GM18507 (cell line): ENCODE results near the gene EDEM1.

ENCODE experiments used
- DNase-seq: peaks from one replicate; pipeline ENCODE4 v3.0.0; 2011; ENCODE audit warnings: low read depth; ENCODE audit not compliant: insufficient read length; ENCODE audit errors: extremely low spot score
- FAIRE-seq: peaks from 2 replicates; lab custom pipeline; 2011; peaks lifted over from hg19 to GRCh38; lab: Jason Lieb, UNC

Gene EDEM1

DNA sequence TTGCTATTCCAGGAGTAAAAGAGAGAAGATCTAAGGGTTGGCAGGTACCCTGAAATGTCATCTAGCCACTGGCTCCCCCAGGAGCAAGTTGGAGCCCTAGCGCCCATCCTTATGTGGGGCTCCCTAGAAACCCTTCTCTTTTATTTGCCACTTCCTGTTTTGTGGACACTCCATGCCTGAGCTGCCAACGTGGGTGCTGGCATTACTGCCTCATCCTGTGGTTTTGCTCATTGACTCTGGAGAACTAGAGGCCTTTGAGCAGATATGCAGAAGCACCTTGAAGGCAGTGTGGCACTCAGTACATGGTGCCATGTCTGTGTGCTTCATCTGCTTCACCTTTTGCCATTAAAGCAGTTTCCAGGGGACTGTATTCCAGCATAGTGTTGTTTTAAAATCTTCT lies 8.1 kb downstream of the EDEM1 start:
- FAIRE-seq (no peak), DNase-seq (no peak)

- DNase-seq (no peak), FAIRE-seq (no peak)
Measured at GRCh38 chr3:5197022-5197421, 9.5 kb downstream of the EDEM1 start.

DNA sequence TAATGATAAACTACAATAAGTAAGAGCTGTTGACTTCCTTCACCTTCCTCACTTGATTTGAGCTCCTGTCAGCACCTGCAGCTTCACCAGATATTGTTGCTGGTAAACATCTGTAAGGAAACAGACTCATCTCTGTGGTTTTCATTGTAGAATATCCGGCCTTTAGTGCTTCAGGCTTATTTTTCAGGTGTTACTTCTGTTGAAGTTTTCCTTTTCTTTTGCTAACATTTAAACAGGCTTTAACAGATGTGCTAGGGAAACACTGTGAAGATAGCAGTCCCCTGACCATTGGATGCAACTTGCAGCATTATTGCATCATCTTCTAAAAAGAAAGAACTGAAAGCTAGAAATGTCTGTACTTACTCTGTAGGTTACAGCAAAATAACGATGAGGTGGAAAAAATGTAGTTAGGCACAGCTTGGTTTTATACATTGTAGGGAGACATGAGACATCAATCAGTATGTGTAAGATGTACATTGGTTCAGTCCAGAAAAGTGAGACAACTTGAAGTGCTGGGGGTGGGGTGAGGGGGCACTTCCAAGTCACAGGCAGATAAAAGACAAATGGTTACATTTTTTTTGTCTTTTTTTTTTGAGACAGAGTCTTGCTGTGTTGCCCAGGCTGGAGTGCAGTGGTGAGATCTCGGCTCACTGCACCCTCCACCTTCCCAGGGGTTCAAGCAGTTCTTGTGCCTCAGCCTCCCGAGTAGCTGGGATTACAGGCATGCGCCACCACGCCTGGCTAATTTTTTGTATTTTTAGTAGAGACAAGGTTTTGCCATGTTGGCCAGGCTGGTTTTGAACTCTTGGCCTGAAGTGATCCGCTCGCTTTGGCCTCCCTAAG lies 10.2 kb downstream of the EDEM1 start:
- FAIRE-seq (peak; percentile 89), DNase-seq (no peak)

GRCh38 chr3:5198313-5198677 lies 10.8 kb downstream of the EDEM1 start:
- FAIRE-seq (peak; percentile 31), DNase-seq (no peak)

DNA sequence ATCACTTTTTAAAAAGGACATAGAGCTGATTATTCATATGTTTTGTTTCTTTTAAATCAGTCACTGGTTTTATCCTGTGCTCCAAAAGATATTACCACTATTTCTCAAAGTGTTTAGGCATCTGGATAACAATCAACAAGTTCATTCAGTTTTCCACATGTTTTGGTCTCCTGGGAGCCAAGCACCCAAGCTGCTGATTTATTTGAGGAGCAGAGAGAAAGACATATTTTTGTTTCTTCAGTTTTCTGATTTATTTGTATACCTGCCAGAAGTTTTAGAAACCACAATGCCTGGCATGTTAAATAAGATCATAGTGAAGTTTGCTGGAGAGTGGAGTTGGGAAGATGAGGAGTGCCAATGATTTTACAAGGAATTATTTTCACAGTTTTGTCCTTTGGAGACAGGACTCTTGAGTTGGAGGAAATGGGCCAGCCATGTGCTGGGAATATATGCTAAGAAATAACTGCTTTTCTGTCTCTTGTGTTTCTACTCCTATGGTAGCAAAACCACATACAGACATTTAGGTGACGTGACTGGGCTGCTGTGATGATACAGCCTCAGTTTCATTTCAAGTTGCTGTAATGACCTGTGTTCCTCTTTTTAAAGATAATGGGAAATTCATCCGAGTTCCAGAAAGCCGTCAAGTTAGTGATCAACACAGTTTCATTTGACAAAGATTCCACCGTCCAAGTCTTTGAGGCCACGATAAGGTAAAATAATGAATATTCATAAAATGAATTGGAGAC lies 11.7 kb downstream of the EDEM1 start:
- no peak for DNase-seq
- peak; percentile 83 for FAIRE-seq

DNA sequence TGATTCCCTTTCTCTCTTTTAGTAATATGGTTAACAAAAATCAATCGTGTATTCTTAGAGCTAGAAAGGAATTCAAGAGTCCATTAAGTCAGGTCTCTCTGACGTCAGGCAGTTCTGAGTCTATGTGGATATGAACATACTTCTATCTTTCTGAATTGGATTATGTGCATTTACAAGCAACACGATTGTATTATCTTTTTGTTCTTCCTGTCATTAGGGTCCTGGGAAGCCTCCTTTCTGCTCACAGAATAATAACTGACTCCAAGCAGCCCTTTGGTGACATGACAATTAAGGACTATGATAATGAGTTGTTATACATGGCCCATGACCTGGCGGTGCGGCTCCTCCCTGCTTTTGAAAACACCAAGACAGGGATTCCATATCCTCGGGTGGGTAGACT lies 14.0 kb downstream of the EDEM1 start:
- FAIRE-seq, result no peak
- no peak for DNase-seq

DNA sequence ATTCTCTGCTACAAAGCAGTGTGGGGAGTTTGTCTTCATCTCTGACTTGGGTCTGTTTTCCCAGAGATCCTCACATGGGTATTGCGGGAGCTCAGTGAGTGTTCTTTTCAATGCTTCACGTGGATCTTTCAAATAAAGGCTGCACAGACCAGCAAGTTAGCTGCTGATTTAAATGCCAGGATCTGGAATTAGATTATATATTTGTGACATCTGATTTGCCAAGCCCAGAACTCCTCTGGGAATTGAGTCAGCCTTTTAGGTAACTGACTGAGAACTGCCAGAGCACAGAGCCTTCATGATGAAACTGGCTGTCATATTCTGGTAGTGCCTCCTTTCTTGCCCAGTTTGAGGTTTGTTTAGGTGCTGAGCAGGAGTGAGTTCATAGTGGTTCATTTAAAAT lies 14.7 kb downstream of the EDEM1 start:
- FAIRE-seq, result no peak
- no peak for DNase-seq

DNA sequence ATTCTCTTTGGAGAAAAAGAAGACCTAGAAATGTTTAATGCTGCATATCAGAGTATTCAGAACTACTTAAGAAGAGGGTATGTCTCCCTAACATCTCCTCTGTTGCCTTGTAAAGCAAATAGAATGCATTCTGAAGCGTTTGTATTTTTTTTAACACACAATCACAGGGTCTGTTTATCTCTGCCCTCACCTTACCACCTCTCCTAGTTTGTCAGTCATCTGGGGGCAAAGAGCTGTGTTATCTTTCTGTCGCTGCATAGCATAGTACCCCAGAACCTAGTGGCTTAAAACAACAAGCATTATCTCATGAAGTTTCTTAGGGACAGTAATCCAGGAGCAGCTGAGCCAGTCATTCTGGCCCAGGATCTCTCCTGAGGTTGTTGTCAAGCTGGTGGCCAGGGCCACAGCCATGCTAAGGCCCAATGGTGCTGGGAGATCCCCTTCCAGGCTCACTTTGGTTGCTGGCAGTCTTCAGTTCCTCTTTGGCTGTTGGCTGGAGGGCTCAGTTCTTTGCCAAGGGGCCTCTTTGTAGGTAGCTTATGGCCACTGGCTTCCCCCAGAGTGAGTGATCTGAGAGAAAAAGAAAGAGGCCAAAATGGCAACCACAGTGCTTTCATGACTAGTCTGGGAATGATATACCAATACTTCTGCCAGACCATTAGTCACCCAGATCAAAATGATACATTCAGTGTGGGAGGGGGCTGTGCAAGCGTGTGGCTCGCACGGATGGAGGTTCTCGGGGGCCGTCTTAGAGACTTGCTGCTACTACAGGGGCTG lies 17.8 kb downstream of the EDEM1 start:
- FAIRE-seq, result peak; percentile 92
- DNase-seq, result no peak

GRCh38 chr3:5210926-5211325 lies 23.4 kb downstream of the EDEM1 start:
- no peak for DNase-seq
- no peak for FAIRE-seq

DNA sequence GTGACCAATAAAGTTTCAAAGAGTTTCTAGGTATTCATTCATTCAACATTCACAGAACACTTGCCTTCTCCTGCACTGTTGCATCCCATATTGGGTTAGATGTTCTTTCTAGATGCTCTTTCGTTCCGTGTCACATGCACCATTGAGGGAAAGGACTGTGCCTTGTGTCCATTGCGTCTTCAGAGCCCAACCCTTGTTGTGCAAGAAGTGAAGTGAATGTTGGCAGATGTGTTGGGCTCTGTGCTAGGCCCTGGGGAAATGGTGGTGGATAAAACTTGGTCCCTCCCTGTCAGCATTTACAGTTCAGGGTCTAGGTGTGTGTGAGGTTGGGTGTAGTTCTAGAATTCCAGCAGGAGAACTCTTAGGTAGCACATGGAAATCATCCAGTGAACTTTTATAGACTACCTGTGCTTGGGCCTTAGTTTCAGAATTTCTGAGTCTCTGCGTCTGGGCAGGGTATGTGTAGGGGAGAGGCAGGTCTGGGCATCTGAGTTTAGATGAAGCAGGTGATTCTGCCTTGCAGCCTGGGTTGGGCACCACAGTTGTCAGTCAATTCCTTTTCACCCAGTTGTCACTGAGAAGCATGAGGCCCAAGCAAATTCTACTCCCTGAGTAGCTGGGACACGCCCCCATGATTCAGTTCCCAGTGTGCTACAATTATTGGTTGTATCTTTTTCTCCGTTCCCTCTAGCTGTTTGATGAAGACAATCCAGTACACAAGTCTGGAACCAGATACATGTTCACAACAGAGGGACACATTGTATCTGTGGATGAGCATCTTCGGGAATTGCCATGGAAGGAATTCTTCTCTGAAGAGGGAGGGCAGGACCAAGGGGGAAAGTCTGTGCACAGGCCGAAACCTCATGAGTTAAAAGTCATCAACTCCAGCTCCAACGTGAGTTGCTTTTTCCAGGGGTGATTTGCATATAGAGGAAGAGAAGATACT lies 25.4 kb downstream of the EDEM1 start:
- FAIRE-seq, result no peak
- DNase-seq, result no peak

DNA sequence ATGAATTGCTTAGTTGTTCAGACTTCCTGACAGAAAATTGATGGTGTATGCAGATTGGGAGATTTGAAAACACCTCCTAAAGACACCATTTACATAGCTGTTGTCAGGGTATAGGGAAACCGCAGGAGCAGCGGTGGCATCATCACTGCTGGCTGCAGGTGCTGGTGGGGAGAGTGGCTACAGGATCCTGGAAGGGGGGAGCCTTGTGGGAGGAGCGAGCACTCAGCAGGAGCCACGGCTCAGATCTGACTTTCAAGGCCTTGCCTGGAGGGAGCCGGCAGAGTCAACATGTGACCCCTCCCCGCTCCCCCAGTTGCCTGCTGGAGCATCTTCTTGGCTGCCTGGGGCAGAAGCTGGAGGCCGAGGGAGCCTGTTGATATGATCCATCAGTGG lies 26.1 kb downstream of the EDEM1 start:
- FAIRE-seq (no peak), DNase-seq (no peak)

DNA sequence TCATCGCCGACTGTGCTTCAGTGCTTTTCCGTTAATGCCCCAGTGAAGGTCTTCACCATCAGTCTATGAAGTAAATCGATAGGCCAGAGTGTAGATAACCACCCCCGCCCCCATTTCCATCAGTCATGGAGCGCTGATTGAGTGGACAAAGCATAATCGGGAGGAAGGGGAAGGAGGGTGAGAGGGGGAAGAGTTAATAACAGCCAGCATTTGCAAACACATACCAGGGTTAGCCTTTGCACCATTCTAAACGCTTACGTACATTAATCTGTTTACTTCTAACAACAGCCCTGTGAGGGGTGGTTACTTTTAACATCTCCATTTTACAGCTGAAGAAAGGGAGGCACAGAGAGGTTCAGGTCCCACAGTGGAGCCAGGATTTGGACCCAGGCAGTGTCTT lies 26.8 kb downstream of the EDEM1 start:
- FAIRE-seq (no peak), DNase-seq (no peak)

GRCh38 chr3:5217824-5218595 lies 30.5 kb downstream of the EDEM1 start:
- DNase-seq (no peak), FAIRE-seq (no peak)

- DNase-seq, result no peak
- no peak for FAIRE-seq
Measured at GRCh38 chr3:5218815-5219214, 31.3 kb downstream of the EDEM1 start.

- DNase-seq (no peak), FAIRE-seq (no peak)
Measured at GRCh38 chr3:5219216-5219615, 31.7 kb downstream of the EDEM1 start.

GRCh38 chr3:5220193-5220592 lies 32.7 kb downstream of the EDEM1 start:
- DNase-seq (no peak), FAIRE-seq (no peak)

DNA sequence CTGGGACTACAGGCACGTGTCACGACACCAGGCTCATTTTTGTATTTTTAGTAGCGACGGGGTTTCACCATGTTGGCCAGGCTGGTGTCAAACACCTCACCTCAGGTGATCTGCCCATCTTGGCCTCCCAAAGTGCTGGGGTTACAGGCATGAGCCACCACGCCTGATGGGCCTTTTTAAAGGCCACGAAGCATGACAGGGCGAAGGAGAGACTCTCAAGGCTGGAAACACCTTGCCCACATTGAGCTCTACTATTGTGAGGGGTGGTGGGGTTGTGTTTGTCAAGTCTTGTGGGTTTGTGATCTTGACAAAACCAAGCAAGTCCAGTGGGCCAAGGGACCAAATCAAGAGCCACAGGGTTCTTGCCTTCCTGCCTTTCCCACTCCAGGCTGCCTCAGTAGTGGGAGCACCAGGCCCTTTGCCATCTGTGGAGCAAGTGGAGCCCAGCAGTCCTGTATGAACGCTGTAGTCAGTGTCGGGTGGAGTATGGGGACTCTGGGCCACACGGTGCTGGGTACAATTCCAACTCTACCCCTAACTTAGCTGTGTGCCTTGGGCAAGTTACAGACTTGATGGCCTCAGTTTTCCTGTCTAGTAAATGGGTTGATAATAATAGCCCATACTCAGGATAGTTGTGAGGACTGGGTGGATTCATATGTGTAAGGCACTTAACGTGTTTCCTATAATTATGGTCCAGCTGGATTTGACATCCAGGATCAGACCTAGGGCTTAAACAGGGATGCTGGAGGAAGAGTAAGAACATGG lies 33.3 kb downstream of the EDEM1 start:
- DNase-seq (no peak), FAIRE-seq (no peak)

DNA sequence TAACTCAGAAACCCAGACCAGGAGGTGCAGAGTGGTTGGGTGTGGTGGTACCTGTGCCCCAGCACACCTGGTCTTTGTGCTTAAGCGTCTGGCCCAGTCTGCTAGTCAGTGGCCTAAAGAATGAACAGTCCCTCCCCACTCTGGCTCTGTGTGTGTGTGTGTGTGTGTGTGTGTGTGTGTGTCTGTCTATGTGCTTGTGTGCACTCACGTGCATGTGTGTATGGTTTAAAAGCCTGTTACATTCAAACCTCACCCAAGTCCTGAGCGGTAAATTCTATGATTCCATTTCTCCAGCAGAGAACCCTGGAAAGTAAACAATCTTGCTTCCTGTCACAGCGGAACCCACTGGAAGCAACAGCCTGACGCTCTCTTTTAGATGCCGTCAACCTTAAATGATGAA lies 34.2 kb downstream of the EDEM1 start:
- FAIRE-seq (no peak), DNase-seq (no peak)
